HL-60 (cell line): Measurements from ENCODE around the gene FBLN1.

Experiments
- DNase-seq, 2 experiments: peaks; one replicate each; pipeline ENCODE4 v3.0.0-alpha.2; 2010 to 2020; ENCODE audit warnings: low read depth in 1 of 2, low spot score in 1 of 2
- H3K27ac ChIP-seq: fragments of 250-450 bp; sonication (Bioruptor Pico); replicated peaks from 2 replicates; pipeline ENCODE4 v1.5.1; 2020; ENCODE audit warnings: mild to moderate bottlenecking, moderate library complexity
- H3K27me3 ChIP-seq: fragments of 250-450 bp; sonication (Bioruptor Pico); 2 replicates; pipeline ENCODE4 v1.5.1; 2021; ENCODE audit warnings: mild to moderate bottlenecking, moderate library complexity; ENCODE audit not compliant: insufficient read depth, poor library complexity, severe bottlenecking
- H3K4me3 ChIP-seq: replicated peaks from 2 replicates; pipeline ENCODE4 v1.5.1; 2011; ENCODE audit warnings: mild to moderate bottlenecking, control low read depth, low read length; ENCODE audit not compliant: insufficient read depth
- GABPA ChIP-seq: IDR thresholded peaks from 2 replicates; pipeline ENCODE4 v1.6.1; 2012; ENCODE audit warnings: low read depth
- POLR2AphosphoS5 ChIP-seq: IDR thresholded peaks from 2 replicates; pipeline ENCODE4 v1.6.1; 2012; ENCODE audit warnings: low read depth
- SPI1 ChIP-seq: IDR thresholded peaks from 2 replicates; pipeline ENCODE4 v1.6.1; 2012; ENCODE audit warnings: low read depth, mild to moderate bottlenecking, borderline replicate concordance
- TF ChIP-seq, protein P1 (sequence below): IDR thresholded peaks from 2 replicates; pipeline ENCODE4 v1.6.1; 2012; ENCODE audit warnings: low read depth; ENCODE audit not compliant: insufficient replicate concordance
- TF ChIP-seq, protein P2 (sequence below): IDR thresholded peaks from one replicate; pipeline ENCODE4 v1.5.1; 2011; ENCODE audit warnings: low read length, control low read depth, inconsistent platforms; ENCODE audit not compliant: insufficient read depth

FBLN1 gene

DNA sequence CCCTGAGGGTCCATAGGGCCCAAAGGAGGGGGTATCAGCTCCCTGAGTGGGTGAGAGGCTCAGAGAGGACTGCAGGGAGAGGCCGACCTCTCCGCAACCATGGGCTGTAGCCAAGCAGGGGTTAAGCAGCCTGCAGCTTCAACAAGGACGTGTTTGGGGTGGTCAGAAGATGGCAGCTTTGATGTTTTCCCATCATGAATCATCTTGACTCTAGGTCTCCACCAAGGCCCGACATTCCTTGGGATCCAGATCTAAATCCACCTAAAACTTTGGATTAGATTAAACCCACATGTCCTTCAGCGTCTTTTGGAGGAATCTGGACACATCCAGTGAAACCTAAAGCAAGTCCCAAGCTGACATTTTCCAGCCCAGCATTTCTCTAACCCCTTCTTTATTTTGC is 19.8 kb downstream of the FBLN1 start:
- Histone ChIP-seq H3K27me3 (no peaks in the 10 kb centered on the region), H3K4me3 (no peak overlapping the region), H3K27ac (no peak overlapping the region)
- TF ChIP-seq GABPA = no peak
- TF ChIP-seq, protein P1, sequence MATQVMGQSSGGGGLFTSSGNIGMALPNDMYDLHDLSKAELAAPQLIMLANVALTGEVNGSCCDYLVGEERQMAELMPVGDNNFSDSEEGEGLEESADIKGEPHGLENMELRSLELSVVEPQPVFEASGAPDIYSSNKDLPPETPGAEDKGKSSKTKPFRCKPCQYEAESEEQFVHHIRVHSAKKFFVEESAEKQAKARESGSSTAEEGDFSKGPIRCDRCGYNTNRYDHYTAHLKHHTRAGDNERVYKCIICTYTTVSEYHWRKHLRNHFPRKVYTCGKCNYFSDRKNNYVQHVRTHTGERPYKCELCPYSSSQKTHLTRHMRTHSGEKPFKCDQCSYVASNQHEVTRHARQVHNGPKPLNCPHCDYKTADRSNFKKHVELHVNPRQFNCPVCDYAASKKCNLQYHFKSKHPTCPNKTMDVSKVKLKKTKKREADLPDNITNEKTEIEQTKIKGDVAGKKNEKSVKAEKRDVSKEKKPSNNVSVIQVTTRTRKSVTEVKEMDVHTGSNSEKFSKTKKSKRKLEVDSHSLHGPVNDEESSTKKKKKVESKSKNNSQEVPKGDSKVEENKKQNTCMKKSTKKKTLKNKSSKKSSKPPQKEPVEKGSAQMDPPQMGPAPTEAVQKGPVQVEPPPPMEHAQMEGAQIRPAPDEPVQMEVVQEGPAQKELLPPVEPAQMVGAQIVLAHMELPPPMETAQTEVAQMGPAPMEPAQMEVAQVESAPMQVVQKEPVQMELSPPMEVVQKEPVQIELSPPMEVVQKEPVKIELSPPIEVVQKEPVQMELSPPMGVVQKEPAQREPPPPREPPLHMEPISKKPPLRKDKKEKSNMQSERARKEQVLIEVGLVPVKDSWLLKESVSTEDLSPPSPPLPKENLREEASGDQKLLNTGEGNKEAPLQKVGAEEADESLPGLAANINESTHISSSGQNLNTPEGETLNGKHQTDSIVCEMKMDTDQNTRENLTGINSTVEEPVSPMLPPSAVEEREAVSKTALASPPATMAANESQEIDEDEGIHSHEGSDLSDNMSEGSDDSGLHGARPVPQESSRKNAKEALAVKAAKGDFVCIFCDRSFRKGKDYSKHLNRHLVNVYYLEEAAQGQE = no peak
- TF ChIP-seq, protein P2, sequence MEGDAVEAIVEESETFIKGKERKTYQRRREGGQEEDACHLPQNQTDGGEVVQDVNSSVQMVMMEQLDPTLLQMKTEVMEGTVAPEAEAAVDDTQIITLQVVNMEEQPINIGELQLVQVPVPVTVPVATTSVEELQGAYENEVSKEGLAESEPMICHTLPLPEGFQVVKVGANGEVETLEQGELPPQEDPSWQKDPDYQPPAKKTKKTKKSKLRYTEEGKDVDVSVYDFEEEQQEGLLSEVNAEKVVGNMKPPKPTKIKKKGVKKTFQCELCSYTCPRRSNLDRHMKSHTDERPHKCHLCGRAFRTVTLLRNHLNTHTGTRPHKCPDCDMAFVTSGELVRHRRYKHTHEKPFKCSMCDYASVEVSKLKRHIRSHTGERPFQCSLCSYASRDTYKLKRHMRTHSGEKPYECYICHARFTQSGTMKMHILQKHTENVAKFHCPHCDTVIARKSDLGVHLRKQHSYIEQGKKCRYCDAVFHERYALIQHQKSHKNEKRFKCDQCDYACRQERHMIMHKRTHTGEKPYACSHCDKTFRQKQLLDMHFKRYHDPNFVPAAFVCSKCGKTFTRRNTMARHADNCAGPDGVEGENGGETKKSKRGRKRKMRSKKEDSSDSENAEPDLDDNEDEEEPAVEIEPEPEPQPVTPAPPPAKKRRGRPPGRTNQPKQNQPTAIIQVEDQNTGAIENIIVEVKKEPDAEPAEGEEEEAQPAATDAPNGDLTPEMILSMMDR = no peak
- no peak for TF ChIP-seq POLR2AphosphoS5
- TF ChIP-seq SPI1 = no peak
- no peak for DNase-seq

DNA sequence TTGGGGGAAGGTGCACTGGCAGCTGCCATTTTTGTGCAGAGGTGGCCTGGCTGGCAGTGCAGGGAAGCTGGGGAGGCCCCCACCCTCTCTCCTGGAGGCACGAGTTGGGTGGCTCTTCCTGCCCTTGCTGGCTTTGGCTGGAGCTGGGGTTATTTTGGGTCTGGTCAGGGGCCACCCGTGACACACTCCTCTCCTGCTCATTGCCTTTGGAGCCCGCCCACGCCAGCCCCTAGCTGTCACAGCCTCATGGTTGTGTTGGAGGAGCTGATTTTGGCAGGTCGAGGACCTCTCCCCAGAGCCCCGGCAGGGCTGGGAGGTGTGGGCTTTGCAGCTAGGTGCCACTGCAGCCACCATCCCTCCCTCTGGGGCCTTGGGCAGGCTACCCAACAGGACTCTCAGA is 21.5 kb downstream of the FBLN1 start:
- no peak for DNase-seq
- Histone ChIP-seq H3K4me3 (no peak overlapping the region), H3K27ac (no peak overlapping the region), H3K27me3 (no peaks in the 10 kb centered on the region)
- no peak for TF ChIP-seq SPI1
- no peak for TF ChIP-seq GABPA
- TF ChIP-seq, protein P1 = no peak
- TF ChIP-seq, protein P2 = no peak
- TF ChIP-seq POLR2AphosphoS5 = no peak

DNA sequence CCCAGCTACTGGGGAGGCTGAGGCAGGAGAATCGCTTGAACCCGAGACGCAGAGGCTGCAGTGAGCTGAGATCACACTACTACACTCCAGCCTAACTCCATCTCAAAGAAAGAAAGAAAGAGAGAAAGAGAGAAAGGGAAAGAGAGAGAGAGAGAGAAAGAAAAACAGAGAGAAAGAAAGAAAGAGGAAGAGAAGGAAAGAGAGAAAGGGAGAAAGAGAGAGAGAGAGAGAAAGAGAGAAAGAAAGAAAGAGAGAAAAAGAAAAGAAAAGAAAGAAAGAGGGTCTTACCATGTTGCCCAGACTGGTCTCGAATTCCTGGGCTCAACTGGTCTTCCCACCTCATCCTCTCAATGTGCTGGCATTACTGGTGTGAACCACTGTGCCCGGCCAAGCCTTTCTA is 22.3 kb downstream of the FBLN1 start:
- TF ChIP-seq, protein P2 = no peak
- TF ChIP-seq POLR2AphosphoS5 (no peak), SPI1 (no peak), GABPA (no peak)
- TF ChIP-seq, protein P1 = no peak
- no peak for DNase-seq
- H3K27ac ChIP-seq = no peak overlapping the region
- H3K4me3 ChIP-seq = no peak overlapping the region
- no peaks in the 10 kb centered on the region for H3K27me3 ChIP-seq
